ENCODE data around the gene CAPZA2.

CAPZA2 gene

GRCh38 chr7:116886543-116887156 lies 24.3 kb downstream of the CAPZA2 start:
- TF ChIP-seq PPARA (CRISPR knock-in tag; IDR thresholded peaks at IDR 0.05; ENCODE audit: borderline replicate concordance): no peak
- TF ChIP-seq, protein P1, sequence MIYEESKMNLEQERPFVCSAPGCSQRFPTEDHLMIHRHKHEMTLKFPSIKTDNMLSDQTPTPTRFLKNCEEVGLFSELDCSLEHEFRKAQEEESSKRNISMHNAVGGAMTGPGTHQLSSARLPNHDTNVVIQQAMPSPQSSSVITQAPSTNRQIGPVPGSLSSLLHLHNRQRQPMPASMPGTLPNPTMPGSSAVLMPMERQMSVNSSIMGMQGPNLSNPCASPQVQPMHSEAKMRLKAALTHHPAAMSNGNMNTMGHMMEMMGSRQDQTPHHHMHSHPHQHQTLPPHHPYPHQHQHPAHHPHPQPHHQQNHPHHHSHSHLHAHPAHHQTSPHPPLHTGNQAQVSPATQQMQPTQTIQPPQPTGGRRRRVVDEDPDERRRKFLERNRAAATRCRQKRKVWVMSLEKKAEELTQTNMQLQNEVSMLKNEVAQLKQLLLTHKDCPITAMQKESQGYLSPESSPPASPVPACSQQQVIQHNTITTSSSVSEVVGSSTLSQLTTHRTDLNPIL (CRISPR knock-in tag; IDR thresholded peaks at IDR 0.05; ENCODE audit: low read depth): no peak
- TF ChIP-seq TCF4 (CRISPR knock-in tag; IDR thresholded peaks at IDR 0.05; ENCODE audit: borderline replicate concordance): no peak
- no peak for ATAC-seq

GRCh38 chr7:116888895-116889294 lies 26.5 kb downstream of the CAPZA2 start:
- TF ChIP-seq ZC3H10 (CRISPR knock-in tag; IDR thresholded peaks at IDR 0.05) (no peak), PPARA (CRISPR knock-in tag; IDR thresholded peaks at IDR 0.05; ENCODE audit: borderline replicate concordance) (no peak), ZNF565 (CRISPR knock-in tag; conservative IDR thresholded peaks at IDR 0.05; ENCODE audit: low read depth) (no peak), RARB (CRISPR knock-in tag; IDR thresholded peaks at IDR 0.05) (no peak), ARNTL (CRISPR knock-in tag; IDR thresholded peaks at IDR 0.05; ENCODE audit: borderline replicate concordance, low read depth) (no peak), BACH2 (CRISPR knock-in tag; IDR thresholded peaks at IDR 0.05; ENCODE audit: borderline replicate concordance) (no peak), CSDC2 (CRISPR knock-in tag; IDR thresholded peaks at IDR 0.05) (no peak), OSR1 (CRISPR knock-in tag; IDR thresholded peaks at IDR 0.05) (no peak)
- ATAC-seq: no peak

DNA sequence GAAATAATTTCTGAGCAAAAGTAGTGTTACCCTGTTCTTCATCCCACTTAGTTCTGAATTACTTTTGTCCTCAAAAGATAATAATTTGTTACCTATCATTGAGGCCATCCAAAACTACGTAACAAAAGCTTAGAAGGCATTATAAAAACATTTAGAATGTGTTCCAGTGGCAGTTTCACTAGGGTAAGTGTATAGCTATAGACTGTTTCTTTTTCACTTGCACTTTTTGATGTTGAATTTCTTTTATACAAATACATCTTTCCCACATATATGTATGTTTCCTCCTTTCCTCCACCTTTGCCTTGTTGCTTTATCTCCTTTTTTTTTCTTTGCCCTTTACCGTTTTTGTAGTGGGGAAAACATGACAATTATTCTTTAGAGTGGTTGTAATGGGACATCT lies 33.5 kb downstream of the CAPZA2 start:
- no peak for ATAC-seq
- TF ChIP-seq TOX (CRISPR knock-in tag; IDR thresholded peaks at IDR 0.05; ENCODE audit: borderline replicate concordance): no peak
- no peak for TF ChIP-seq TSHZ2 (CRISPR knock-in tag; IDR thresholded peaks at IDR 0.05)
- no peak for TF ChIP-seq PATZ1 (CRISPR knock-in tag; IDR thresholded peaks at IDR 0.05; ENCODE audit: borderline replicate concordance)
- TF ChIP-seq TCF4 (CRISPR knock-in tag; IDR thresholded peaks at IDR 0.05; ENCODE audit: borderline replicate concordance): no peak
- TF ChIP-seq GLIS3 (CRISPR knock-in tag; IDR thresholded peaks at IDR 0.05): no peak
- no peak for TF ChIP-seq ARNTL (CRISPR knock-in tag; IDR thresholded peaks at IDR 0.05; ENCODE audit: borderline replicate concordance, low read depth)
- no peak for TF ChIP-seq ZFP30 (CRISPR knock-in tag; IDR thresholded peaks at IDR 0.05)
- TF ChIP-seq CSDC2 (CRISPR knock-in tag; IDR thresholded peaks at IDR 0.05): no peak
- no peak for TF ChIP-seq RARB (CRISPR knock-in tag; IDR thresholded peaks at IDR 0.05)
- TF ChIP-seq ISL1 (CRISPR knock-in tag; IDR thresholded peaks at IDR 0.05): no peak
- no peak for TF ChIP-seq ZNF8 (CRISPR knock-in tag; IDR thresholded peaks at IDR 0.05)
- no peak for TF ChIP-seq ZFP3 (CRISPR knock-in tag; IDR thresholded peaks at IDR 0.05)
- TF ChIP-seq ZNF565 (CRISPR knock-in tag; conservative IDR thresholded peaks at IDR 0.05; ENCODE audit: low read depth): no peak
- no peak for TF ChIP-seq ESRRG (CRISPR knock-in tag; IDR thresholded peaks at IDR 0.05)
- no peak for TF ChIP-seq BACH2 (CRISPR knock-in tag; IDR thresholded peaks at IDR 0.05; ENCODE audit: borderline replicate concordance)
- TF ChIP-seq ZC3H10 (CRISPR knock-in tag; IDR thresholded peaks at IDR 0.05): no peak
- TF ChIP-seq CSRNP3 (CRISPR knock-in tag; IDR thresholded peaks at IDR 0.05): no peak
- TF ChIP-seq POU6F1 (CRISPR knock-in tag; IDR thresholded peaks at IDR 0.05; ENCODE audit: borderline replicate concordance, low read depth): no peak
- no peak for TF ChIP-seq SNAI2 (CRISPR knock-in tag; IDR thresholded peaks at IDR 0.05)

Measured in SK-N-SH treated with all-trans-retinoic acid at 6 μM for 48 hours (cell line).